HG03558 (cell line): ENCODE results near the gene PLCB3.
A peak's percentile ranks its signal among the peaks of the same experiment; 100 is the strongest.
"Not testable (repeated sequence)": the region's sequence is repeated elsewhere in the genome, so short reads cannot be mapped to it uniquely, and the experiment has no call there.

Experiments
- ATAC-seq: cut with Tn5 transposase; IDR thresholded peaks from one replicate; pipeline ENCODE4 v1.9.1; 2021; ENCODE audit warnings: moderate number of reproducible peaks; ENCODE audit not compliant: unreplicated experiment; ENCODE audit errors: extremely low read depth

The PLCB3 gene

DNA sequence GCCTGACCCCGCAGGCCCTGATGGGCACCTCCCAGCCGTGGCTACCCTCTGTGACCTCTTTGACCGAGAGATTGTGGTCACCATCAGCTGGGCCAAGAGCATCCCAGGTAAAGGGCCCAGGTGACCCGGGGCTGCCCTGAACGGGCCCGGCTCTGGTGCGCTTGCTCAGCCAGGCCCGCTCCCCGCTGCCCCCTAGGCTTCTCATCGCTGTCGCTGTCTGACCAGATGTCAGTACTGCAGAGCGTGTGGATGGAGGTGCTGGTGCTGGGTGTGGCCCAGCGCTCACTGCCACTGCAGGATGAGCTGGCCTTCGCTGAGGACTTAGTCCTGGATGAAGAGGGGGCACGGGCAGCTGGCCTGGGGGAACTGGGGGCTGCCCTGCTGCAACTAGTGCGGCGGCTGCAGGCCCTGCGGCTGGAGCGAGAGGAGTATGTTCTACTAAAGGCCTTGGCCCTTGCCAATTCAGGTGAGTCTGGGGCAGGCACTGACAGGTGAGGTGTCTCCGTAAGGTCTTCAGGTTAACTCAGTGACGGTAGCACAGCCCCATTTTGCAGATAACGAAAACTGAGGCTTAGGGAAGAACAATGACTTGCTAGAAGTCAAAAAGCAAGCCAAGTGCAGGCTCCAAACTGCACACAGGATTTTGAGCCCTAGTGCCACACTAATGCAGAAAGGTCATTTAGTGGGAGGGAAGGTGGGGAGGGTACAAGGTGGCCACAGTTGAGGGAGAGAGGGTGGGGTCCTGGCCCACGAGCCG, 63.7 kb downstream of the PLCB3 start:
- ATAC-seq = no peak

DNA sequence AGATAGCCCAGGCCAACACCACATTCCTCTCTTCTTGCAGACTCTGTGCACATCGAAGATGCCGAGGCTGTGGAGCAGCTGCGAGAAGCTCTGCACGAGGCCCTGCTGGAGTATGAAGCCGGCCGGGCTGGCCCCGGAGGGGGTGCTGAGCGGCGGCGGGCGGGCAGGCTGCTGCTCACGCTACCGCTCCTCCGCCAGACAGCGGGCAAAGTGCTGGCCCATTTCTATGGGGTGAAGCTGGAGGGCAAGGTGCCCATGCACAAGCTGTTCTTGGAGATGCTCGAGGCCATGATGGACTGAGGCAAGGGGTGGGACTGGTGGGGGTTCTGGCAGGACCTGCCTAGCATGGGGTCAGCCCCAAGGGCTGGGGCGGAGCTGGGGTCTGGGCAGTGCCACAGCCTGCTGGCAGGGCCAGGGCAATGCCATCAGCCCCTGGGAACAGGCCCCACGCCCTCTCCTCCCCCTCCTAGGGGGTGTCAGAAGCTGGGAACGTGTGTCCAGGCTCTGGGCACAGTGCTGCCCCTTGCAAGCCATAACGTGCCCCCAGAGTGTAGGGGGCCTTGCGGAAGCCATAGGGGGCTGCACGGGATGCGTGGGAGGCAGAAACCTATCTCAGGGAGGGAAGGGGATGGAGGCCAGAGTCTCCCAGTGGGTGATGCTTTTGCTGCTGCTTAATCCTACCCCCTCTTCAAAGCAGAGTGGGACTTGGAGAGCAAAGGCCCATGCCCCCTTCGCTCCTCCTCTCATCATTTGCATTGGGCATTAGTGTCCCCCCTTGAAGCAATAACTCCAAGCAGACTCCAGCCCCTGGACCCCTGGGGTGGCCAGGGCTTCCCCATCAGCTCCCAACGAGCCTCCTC, 64.6 kb downstream of the PLCB3 start:
- ATAC-seq = not testable (repeated sequence)

DNA sequence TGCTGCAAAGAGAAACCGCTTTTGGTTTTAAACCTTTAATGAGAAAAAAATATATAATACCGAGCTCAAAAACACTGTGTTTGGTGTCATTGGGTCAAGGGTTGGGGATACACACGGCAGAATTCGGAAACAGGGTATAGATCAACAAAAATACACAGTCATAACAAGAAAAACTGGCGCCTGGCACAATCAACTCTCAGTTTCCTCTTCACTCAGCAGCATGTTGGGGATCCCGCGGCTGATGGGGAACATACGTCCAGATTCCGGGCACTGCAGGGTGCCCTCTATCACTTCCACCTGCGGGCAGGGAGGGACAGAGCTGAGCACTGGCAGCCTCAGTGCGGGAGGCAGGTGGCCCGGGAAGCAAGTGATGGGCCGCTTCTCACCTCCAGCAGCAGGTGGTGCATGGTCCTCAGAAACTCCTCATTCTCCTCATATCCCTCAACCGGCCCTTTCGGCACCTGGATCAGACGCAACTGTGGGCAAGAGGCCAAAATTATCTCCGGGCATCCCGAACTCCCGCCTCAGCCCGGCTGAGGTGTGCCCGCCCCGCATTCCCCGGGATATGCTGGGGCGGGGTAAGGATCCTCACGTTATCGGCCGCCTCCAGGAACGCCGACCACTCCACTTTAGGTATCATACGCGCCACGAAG, 65.5 kb downstream of the PLCB3 start:
- no peak for ATAC-seq

DNA sequence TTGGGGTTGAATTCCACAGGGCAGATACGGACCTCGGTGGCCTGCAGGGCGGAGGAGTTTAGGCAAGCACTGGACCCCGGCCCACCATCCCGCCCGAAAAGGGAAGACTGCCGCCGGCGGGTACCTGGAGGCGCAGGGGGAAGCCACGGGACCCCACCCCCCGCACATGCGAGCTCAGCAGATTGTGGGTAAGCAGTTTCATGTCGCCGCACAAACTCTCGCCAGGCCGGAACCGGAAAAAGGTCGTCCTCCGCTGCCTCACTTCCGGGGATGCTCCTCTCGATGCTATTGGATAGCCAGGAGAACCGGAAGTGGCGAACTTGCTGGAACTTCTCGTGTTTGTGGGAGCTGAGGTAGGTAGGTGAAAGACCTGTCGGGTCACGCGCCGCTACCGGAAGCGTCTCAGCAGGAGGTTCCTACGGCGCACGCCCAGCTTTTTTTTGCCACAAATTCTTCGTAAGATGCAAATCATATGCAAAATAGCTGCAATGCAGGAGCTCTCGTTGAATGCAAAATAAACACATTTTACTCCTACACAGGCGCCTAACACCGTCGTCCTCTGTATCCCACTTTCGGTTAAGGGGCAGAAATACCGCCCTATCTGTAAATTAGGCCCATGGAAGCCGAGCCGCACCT, 66.1 kb downstream of the PLCB3 start, which contains the start of gene TRMT112:
TRMT112 (minus strand) TSS at position 235 of the 636 bp plus-strand sequence; CDS start at position 202, 33 bp downstream.
- ATAC-seq = peak; percentile 24

DNA sequence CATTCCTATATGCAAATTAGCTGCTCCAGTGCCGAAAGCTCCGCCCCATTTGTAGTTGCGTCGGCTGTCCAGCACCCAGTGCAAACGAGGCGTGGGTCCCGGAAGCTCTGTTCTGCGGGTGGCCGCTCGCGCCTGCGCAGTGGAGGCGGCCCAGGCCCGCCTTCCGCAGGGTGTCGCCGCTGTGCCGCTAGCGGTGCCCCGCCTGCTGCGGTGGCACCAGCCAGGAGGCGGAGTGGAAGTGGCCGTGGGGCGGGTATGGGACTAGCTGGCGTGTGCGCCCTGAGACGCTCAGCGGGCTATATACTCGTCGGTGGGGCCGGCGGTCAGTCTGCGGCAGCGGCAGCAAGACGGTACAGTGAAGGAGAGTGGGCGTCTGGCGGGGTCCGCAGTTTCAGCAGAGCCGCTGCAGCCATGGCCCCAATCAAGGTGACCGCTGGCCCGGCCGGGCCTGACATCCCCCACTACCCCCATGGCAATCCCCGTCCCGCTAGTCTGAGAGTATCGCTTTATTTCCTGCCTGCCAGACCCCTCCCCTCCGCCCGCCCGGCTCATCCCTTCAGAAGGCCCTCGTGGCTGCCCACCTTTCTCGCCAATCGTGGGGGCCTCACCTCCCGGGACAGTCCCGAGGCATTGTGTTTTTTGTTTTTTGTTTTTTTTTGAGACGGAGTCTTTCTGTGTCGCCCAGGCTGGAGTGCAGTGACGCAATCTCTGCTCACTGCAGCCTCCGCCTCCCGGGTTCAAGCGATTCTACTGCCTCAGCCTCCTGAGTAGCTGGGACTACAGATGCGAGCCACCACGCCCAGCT, 66.8 kb downstream of the PLCB3 start, which contains the start of gene PRDX5:
PRDX5 (plus strand) TSS at position 161 of the 805 bp plus-strand sequence; CDS start at position 256, 95 bp downstream.
- ATAC-seq = peak; percentile 56
